Inflammatory macrophage (primary cell): ENCODE results near the gene CIB4.

Source experiments
- DNase-seq, 2 donors: peaks; one replicate each; pipeline ENCODE4 v3.0.0-alpha.2; 2020 to 2022

The CIB4 gene

DNA sequence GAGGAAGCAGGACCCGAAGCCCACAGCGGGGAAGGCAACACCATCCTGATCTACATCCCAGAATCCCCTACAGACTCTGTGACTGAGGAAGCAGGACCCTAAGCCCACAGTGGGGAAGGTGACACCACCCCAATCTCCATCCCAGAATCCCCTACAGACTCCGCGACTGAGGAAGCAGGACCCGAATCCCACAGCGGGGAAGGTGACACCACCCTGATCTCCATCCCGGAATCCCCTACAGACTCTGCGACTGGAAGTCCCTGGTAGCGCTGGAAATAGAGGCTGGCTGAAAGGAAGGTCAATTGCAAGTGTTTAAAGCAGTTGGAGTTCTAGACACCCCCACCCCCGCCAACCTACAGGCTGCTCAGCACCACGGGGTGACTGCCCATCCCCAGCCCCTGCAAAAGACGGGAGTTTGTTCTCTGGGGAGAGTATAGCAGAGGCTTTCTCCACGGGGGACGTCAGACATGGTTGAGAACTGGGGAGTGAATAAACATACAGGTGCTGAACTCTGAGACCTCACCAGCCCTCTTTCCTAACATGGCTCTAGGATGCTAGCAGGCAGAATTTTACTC, 21.0 kb downstream of the CIB4 start:
- no peak for DNase-seq

- peak; percentile 37 to 51 for DNase-seq
Observed at GRCh38 chr2:26619521-26619951, 21.6 kb downstream of the CIB4 start.

DNA sequence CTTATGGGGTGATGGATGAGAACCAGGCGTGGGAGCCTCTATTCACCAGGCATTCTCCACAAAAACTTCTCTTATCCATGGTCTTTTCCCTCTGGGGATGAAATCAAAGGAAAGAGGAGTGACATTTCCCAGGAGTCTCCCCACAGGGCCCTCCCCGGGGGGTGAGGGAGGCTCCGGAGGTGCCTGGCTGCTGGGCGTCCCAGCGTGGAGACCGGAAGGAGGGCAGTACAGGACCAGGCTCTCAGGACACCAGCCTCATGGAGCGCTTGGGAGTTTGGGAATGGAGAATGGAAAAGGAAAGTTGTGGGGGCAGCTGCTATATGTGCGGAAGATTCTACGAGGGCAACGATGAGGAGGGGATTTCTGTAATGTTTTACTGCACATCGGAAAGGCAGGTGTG, 22.1 kb downstream of the CIB4 start:
- no peak for DNase-seq

GRCh38 chr2:26618611-26619010, 22.6 kb downstream of the CIB4 start:
- DNase-seq: no peak

DNA sequence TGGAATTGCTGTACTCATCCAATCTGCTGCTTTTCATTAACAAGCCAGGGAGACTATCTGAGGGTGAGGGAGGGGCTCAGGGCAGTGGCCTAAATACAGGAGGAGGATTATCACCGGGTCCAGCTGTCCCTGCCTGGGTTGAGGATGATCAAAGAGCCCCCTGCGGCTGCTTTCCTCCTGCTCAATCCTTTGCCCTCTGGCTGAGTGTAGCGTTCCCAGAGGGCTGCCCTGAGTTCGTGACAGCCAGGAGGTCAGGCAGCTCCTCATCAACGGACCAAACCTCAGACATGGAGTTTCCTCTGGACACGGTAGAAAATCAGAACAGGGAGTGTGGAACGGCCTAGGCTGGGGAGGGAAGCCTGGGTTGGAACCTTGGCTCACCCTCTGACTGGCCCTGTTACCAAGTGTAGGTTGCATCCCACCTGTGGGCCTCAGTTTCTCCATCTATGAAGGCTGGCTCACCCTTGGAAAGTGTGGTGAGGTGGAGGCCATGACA, 23.5 kb downstream of the CIB4 start:
- DNase-seq: no peak

- no peak for DNase-seq
Observed at GRCh38 chr2:26616706-26617587, 24.2 kb downstream of the CIB4 start.

GRCh38 chr2:26615860-26616705, 25.1 kb downstream of the CIB4 start:
- no peak for DNase-seq

GRCh38 chr2:26615336-26615859, 25.8 kb downstream of the CIB4 start:
- no peak for DNase-seq

GRCh38 chr2:26614216-26615138, 26.7 kb downstream of the CIB4 start:
- no peak for DNase-seq

DNA sequence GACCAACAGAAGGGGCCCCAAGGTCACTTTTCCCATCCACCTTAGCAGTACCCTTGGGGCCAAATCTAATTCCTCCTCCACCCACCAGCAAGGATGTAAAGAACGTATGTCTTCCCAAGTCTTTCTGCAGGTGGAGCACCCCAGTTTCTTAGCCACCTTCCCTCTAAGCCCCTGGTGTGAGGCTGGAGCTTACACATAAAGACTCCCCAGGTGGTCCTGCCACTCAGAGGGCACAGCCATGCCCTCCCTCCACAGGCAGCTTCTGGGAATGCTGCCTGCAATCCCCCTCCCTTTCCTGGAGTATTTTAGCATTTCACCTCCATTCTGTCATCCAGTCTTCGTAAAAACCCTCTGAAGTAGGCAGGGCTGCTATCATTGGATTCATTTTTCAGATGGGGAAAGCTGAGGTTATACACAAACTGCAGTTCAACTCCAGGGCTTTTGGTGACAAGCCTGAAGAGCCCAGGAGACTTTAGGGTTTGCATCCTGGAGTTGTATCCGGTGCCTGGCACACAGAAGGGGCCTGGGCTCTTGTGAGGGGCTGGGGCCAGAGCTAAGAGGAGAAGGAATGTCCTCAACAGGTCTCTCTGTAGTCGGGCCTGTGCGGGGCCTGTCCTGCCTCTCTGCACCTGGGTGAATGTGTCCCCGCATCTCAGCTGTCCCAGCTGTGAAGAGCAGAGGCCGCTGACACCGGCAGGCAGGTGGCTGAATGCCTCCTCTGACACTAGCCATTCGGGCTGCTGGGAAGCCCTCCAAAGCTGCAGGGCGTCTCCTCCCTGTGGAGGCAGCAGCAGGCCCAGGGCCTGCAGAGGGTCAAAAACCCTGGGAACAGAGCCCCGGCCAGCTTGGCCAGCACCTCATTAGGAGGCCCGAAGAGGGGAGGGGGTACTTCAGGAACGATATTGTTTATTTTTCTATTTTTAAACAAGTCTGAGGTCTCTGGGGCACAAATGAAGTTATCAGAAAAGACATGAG, 27.6 kb downstream of the CIB4 start:
- no peak for DNase-seq

- DNase-seq: peak; percentile 40 to 56
Observed at GRCh38 chr2:26612522-26613240, 28.5 kb downstream of the CIB4 start.

- no peak for DNase-seq
Observed at GRCh38 chr2:26612034-26612433, 29.1 kb downstream of the CIB4 start.

DNA sequence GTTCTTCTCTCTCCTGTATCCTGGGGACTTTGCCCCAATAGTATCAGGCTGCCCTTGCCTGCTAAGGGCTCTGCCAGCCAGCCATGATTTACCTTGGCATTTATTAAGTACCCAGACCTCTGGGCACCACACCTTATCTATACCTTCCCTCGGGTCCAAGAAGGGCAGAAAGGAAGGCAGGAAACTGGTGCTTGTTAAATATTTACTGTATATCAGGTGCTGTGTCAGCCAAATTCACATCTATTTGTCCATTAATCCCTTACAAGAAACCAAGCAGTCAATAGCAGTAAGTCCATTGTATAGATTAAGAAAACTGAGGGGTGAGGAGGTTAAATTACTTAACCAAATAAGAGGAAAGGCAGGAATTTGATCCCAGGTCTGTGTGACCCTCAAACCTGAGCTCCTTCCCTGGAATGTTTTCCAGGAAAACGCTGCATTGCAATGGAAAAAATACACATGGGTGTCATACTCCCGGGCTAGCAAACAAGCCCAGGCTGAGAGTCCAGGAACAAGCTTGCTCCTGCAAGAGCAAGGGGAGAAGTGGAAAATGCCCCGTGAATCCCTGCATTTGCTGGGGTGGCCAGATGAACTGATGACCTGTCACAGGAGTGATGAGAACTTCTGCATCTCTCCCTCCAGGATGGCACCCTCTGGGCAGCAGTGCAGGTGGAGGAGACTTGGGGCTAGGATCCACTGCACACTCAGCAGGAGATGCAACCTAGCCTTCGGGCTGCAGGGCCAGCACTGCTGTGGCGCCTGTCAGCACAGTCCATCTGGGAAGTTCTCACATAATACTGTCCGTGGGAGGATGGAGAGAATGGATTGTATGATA, 30.4 kb downstream of the CIB4 start:
- DNase-seq: no peak

DNA sequence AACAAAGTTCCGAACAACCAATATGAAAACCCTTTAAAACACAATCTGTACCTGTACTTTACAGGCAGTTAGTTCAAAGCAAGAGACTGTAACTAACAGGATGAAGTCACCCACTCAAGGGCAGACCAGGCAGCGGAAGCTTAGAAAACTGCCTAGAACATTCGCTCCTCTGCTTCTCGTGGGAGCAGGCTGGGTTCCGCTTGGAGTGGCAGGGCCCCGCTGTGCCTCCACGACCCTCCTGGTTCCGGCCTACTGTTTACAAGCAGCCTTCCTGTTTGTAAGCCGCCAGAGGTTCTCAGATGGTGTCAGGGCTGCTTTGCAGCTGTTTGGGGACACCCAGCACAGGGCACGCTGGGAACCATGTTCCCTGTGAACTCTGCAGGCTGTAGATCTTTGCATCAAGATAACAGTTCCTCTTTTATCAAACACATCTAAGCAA, 31.3 kb downstream of the CIB4 start:
- DNase-seq: no peak

DNA sequence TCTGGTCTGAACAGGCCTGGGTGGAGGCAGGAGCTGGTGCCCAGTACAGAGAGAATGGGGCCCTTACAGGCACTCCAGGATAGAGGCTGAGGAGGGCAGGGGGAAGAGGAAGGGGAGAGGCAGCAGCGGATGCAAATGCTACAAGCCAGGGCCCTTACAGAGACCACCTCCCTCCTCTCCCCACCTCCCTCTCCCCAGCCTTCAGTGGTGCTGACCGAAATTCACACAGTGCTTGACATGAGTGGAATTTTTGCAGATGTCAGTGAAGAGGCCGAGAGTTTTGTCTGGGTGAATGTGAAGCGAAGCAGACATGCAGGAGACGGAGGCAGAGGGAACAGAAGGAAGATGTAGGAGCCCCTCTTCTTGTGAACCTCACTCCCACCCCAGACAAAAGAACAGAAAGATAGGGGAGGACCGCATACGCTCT, 31.9 kb downstream of the CIB4 start:
- DNase-seq: no peak

DNA sequence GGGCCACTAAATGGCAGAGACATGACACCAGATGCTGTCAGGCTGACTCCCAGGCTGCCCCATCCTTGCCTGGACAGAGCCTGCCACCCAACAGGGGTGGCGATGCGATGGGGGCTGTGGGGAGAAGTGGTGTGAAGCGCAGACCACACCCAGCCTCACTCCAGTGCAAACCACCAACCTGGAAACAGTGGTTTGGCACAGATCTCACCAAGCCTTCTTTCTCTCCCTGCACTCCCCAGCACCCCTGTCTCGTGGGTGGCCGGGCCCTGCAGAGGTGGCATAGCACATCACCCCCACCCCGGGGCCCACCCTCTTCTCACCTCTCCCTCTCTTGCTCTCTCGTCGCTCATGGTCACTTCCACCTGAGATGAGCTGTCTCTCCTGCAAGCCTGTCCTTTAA, 32.6 kb downstream of the CIB4 start:
- no peak for DNase-seq

DNA sequence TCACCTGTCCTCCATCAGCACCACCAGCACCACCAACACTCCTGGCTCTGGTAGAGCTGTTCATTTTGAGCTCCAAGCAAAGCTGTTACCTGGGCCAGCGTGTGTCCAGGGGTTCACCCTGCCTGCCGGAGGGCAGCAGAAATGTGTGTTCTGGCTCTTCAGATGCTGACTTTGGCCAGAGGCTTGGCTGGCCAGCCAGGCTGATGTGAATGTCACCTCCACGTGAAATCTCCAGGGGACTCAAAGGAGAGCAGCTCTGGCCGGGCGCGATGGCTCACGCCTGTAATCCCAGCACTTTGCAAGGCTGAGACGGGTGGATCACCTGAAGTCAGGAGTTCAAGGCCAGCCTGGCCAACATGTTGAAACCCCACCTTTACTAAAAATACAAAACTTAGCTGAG, 33.5 kb downstream of the CIB4 start:
- no peak for DNase-seq

DNA sequence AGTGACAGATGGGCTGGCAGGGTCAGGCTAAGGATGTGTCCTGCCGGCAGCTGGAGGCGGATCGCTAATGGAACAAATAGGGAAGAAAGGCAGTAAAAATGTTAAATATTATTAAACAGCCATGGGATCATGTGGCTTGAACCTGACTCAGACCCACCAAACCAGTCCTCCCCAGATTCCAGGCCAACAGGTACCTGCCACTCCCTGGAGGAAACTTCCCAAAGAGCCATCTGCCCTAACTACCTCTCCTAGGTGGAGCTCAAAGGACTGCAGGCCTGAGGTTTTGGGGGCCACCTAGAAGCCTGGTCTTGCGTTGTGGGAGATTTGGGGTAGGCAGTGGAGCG, 34.3 kb downstream of the CIB4 start:
- no peak for DNase-seq
